EH (cell line): ENCODE results near the gene RPS8.
"Not testable (repeated sequence)": the region's sequence is repeated elsewhere in the genome, so short reads cannot be mapped to it uniquely, and the experiment has no call there.

Source experiments
- DNase-seq: peaks from one replicate; pipeline ENCODE4 v3.0.0-alpha.2; 2015; ENCODE audit warnings: low read depth

The RPS8 gene

GRCh38 chr1:44803062-44803311, 27.6 kb downstream of the RPS8 start:
- DNase-seq, result no peak

GRCh38 chr1:44803312-44804095, 28.2 kb downstream of the RPS8 start:
- DNase-seq, result no peak

GRCh38 chr1:44805311-44806024, 30.1 kb downstream of the RPS8 start:
- no peak for DNase-seq

GRCh38 chr1:44806025-44806703, 30.8 kb downstream of the RPS8 start:
- no peak for DNase-seq

GRCh38 chr1:44806704-44807363, 31.5 kb downstream of the RPS8 start, which contains the start of gene DYNLT4:
Gene DYNLT4, minus strand, starts transcription at chr1:44807351. Its CDS starts 683 bp downstream, at chr1:44806668.
- DNase-seq, result no peak

- peak; percentile 100 for DNase-seq
These were observed 32.2 kb downstream of the RPS8 start for GRCh38 chr1:44807364-44808062.

GRCh38 chr1:44808063-44808937, 33.0 kb downstream of the RPS8 start, which contains the start of gene BTBD19:
Gene BTBD19, plus strand, starts transcription at chr1:44808523. Its CDS starts 298 bp downstream, at chr1:44808821.
- DNase-seq, result peak; percentile 96

- DNase-seq, result peak; percentile 83
These were observed 33.9 kb downstream of the RPS8 start for GRCh38 chr1:44808938-44809917.

GRCh38 chr1:44810101-44810761, 34.9 kb downstream of the RPS8 start:
- peak; percentile 58 for DNase-seq

- DNase-seq, result not testable (repeated sequence)
These were observed 35.4 kb downstream of the RPS8 start for GRCh38 chr1:44810762-44811105.

GRCh38 chr1:44811234-44811633, 35.9 kb downstream of the RPS8 start:
- DNase-seq, result no peak

- peak; percentile 15 for DNase-seq
These were observed 37.6 kb downstream of the RPS8 start for GRCh38 chr1:44812822-44813543.

- DNase-seq, result not testable (repeated sequence)
These were observed 40.6 kb downstream of the RPS8 start for GRCh38 chr1:44815926-44816325.

- DNase-seq, result no peak
These were observed 42.0 kb downstream of the RPS8 start for GRCh38 chr1:44817307-44817706.

- DNase-seq, result no peak
These were observed 42.6 kb downstream of the RPS8 start for GRCh38 chr1:44817771-44818495.

GRCh38 chr1:44819196-44819607, 43.9 kb downstream of the RPS8 start:
- no peak for DNase-seq

GRCh38 chr1:44819608-44820327, 44.4 kb downstream of the RPS8 start:
- DNase-seq, result peak; percentile 95
